RWPE1 (cell line): ENCODE results near the gene HPSE2.

Experiments used
- CTCF ChIA-PET: fragments of 350-600 bp; sonication (Branson Sonifier 250); formaldehyde crosslinking; extraction: SDS; loops from one replicate; lab custom pipeline; 2021; lab: Yijun Ruan, JAX
- POLR2A ChIA-PET: fragments of 400-600 bp; formaldehyde crosslinking; extraction: SDS; loops from one replicate; lab custom pipeline; 2020; ENCODE audit warnings: antibody characterized with exemption; ENCODE audit not compliant: low non-redundant PET; lab: Yijun Ruan, JAX
- DNase-seq: peaks from one replicate; pipeline ENCODE4 v3.0.0; 2012; ENCODE audit warnings: low spot score
- H3K27ac ChIP-seq: fragments of 450-650 bp; 2 replicates; pipeline ENCODE4 v1.5.1; 2017
- TF ChIP-seq, protein P1 (sequence below): fragments of 450-650 bp; conservative IDR thresholded peaks from 2 replicates; pipeline ENCODE4 v1.5.1; 2017; ENCODE audit warnings: low read depth, mild to moderate bottlenecking

HPSE2 gene

DNA sequence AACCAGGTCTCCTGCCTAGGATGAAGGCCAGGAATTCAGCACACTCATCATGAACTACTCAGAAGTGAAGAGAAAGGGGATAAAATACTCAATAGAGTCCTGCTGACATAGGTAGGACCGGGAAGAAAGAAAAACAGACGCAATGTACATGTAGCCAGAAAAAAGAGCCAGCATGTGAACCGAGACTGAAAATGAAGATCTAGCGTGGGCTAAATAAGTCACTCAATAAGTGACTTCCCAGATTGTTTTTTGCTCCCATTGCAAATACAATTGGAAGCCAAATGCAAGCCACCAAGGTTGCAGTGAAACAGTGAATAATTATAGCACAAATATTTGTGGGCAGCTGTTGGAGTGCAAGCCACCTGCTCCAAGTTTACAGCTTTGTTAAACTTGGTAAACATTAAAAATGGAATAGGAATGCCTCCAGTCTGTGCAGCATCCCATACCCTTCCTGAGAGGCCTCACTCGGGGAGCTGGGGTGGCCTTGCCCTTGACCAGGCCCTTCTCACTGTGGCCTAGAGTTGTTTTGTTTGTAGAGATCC lies 754.2 kb downstream of the HPSE2 start:
- no peak overlapping the region for H3K27ac ChIP-seq
- TF ChIP-seq, protein P1, sequence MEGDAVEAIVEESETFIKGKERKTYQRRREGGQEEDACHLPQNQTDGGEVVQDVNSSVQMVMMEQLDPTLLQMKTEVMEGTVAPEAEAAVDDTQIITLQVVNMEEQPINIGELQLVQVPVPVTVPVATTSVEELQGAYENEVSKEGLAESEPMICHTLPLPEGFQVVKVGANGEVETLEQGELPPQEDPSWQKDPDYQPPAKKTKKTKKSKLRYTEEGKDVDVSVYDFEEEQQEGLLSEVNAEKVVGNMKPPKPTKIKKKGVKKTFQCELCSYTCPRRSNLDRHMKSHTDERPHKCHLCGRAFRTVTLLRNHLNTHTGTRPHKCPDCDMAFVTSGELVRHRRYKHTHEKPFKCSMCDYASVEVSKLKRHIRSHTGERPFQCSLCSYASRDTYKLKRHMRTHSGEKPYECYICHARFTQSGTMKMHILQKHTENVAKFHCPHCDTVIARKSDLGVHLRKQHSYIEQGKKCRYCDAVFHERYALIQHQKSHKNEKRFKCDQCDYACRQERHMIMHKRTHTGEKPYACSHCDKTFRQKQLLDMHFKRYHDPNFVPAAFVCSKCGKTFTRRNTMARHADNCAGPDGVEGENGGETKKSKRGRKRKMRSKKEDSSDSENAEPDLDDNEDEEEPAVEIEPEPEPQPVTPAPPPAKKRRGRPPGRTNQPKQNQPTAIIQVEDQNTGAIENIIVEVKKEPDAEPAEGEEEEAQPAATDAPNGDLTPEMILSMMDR: no peak
- ChIA-PET POLR2A (no interaction called here), CTCF (no interaction called here)
- DNase-seq: no peak

DNA sequence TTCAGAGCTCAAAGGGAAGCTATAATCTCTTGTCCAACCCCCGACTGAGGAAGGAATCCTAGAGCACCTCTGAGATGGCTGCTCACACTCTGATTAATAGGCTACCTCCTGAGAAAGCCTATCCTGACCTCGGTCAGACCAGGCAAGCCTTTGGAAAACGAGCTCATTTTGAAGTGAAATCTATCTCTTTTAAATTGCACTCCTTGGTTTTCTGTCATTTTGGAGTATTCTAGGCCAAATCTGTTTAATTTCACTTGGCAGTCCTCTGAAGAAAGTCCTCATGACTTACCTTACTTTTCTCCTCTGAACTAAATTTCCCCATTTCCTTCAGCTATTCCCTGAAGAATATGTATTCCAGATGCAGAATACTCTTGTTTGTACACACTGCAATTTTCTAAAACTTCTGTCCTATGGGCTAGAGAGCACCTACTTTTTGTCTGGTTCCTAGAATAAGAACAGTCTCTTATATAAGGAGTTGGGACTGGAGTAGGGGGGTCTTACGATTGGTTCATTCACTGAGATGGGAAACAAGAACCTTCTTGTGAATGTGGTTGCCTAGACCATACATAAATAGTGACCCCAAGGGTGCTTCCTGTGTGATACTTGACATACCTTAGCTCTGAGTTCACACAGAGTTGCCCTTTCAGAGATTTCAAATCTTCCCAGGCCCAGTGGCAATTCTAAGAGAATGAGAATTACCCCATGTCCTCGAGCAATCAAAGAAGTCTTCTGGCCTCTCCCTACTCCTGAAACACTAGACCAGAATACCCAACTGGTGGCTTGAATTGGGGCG lies 757.0 kb downstream of the HPSE2 start:
- TF ChIP-seq, protein P1: no peak
- H3K27ac ChIP-seq: no peak overlapping the region

DNA sequence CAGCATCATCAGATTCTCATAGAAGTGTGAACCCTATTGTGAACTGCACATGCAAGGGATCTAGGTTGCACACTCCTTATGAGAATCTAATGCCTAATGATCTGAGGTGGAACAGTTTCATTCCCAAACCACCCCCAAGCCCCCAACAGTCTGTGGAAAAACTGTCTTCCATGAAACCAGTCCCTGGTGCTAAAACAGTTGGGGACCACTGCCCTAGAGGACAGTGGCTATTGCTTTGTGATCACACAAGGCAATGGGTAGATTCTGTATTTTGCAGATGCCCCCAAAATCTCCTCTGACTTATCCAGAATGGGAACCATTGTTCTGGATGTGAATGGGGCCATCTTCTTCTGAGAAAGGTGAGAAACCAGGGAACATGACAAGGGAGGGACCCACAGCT lies 757.8 kb downstream of the HPSE2 start:
- no peak overlapping the region for H3K27ac ChIP-seq
- CTCF ChIA-PET: interaction anchor here (0.9 kb wide), 1 partner anchor 11 kb away, joined by 4 read pairs; no protein-coding TSS in a partner anchor
- POLR2A ChIA-PET: no interaction called here
- no peak for DNase-seq
- TF ChIP-seq, protein P1: no peak

More for the DNA sequence above, 757.0 kb downstream of the HPSE2 start:
- ChIA-PET POLR2A (no interaction called here), CTCF (interaction anchor here (0.6 to 0.9 kb wide), 2 partner anchors 11 to 603 kb away, joined by 3 to 4 read pairs; no protein-coding TSS in a partner anchor)
- no peak for DNase-seq

DNA sequence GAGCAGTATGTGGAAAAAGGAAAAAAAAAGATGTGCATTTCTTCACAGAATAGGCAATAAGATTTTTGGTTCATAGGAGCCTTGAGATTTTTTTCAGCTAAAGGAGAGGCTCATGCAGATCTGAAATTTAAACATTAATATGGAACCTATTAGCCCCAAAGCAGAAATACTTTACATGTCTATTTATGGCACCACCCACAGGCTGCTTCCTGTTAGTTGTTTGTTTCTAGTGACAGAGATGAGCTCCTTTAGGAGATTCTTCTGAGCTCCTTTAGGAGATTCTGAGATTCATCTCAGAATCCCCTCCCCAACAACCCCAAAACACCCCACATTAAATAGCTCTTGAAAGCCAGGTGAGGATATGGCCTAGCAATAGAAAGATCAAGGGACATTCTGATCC lies 761.0 kb downstream of the HPSE2 start:
- ChIA-PET POLR2A (no interaction called here), CTCF (interaction anchor here (0.7 kb wide), 1 partner anchor 76 kb away, joined by 3 read pairs; no protein-coding TSS in a partner anchor)

DNA sequence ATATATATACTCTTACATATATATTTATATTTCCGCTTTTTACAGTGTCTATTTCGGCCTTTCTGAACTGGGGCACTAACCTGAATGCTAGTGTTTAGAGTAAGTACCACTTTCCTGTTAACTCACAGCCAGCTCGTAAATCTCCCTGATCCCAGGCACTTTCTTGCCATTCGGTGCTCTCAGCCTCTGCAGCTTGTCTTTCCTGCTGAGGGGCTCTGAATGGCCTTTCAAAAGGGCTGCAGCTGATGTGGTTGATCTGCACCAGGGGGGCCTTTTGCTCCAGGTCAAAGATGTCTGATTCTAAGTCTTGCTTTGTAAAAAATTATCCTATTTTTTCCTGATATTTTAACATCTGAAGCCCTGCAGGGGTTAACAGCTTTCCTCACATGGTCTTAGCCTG lies 763.5 kb downstream of the HPSE2 start:
- TF ChIP-seq, protein P1: no peak
- no peak overlapping the region for H3K27ac ChIP-seq
- ChIA-PET CTCF (no interaction called here), POLR2A (interaction anchor here (0.6 kb wide), 1 partner anchor 156 kb away, joined by 3 read pairs; no protein-coding TSS in a partner anchor)
- no peak for DNase-seq

More for the DNA sequence above, 761.0 kb downstream of the HPSE2 start:
- no peak overlapping the region for H3K27ac ChIP-seq
- DNase-seq: no peak
- TF ChIP-seq, protein P1: no peak

DNA sequence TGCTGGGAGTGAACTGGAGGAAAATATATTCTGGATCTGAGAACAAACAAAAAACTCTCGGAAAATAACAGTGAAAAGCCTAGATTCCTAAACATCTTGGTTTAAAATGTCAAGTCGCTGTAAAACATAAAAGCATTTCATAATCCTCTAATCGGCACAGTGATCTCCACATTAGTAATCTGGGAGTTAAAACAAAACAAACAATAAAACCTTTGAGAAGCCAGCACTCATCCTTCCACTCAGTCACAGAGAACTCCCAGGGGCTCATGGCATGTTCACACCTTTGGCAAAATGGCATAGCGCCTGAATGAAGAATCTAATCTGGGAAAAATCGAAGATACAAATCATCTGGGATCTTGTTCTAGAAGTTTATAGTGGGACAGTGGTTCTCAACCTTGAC lies 764.8 kb downstream of the HPSE2 start:
- no peak overlapping the region for H3K27ac ChIP-seq
- TF ChIP-seq, protein P1: no peak
- no peak for DNase-seq
- POLR2A ChIA-PET: no interaction called here
- CTCF ChIA-PET: no interaction called here
